Fibroblast of villous mesenchyme (primary cell): ENCODE data around the gene FXYD3. TPM values are rescaled to one million over a fixed set of nuclear protein-coding genes. Genes with fewer than 3 reads are reported as not detected.
"Not testable (repeated sequence)": the region's sequence is repeated elsewhere in the genome, so short reads cannot be mapped to it uniquely, and the experiment has no call there.

ENCODE experiments used
- DNase-seq: peaks from one replicate; pipeline ENCODE4 v3.0.0-alpha.2; 2010; ENCODE audit warnings: low read depth
- H3K4me3 ChIP-seq: 2 replicates; pipeline ENCODE4 v1.5.1; 2011; ENCODE audit warnings: low read depth, mild to moderate bottlenecking, low read length
- total RNA-seq: library from RNA; depleted of rRNA; stranded (reverse); fragments of >200 nt; gene quantifications from 2 replicates; pipeline ENCODE4 v1.2.3, GENCODE V29; 2012
- TF ChIP-seq, protein P1 (sequence below): IDR thresholded peaks from 2 replicates; pipeline ENCODE4 v1.5.1; 2012; ENCODE audit warnings: low read depth, mild to moderate bottlenecking, low read length; ENCODE audit not compliant: insufficient read depth

The FXYD3 gene
- total RNA-seq, 1 donor: not detected

DNA sequence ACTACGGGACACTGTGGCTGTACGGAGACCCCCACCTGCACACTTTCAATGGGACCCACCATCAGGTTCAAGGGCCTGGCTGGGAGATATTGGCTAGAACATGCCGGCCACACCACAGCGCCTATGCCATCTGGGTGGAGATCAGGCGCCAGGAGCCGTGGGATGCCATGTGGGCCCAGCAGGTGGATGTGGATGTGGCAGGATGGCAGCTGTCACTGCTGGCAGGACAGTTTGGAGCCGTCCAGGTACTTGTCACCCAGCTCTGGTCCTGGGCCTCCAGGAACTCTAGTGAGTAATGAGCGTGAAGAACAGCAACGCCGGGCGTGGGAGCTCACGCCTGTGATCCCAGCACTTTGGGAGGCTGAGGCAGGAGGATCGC, 15.7 kb upstream of the FXYD3 start:
- H3K4me3 ChIP-seq: no peak overlapping the region
- TF ChIP-seq, protein P1, sequence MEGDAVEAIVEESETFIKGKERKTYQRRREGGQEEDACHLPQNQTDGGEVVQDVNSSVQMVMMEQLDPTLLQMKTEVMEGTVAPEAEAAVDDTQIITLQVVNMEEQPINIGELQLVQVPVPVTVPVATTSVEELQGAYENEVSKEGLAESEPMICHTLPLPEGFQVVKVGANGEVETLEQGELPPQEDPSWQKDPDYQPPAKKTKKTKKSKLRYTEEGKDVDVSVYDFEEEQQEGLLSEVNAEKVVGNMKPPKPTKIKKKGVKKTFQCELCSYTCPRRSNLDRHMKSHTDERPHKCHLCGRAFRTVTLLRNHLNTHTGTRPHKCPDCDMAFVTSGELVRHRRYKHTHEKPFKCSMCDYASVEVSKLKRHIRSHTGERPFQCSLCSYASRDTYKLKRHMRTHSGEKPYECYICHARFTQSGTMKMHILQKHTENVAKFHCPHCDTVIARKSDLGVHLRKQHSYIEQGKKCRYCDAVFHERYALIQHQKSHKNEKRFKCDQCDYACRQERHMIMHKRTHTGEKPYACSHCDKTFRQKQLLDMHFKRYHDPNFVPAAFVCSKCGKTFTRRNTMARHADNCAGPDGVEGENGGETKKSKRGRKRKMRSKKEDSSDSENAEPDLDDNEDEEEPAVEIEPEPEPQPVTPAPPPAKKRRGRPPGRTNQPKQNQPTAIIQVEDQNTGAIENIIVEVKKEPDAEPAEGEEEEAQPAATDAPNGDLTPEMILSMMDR: no peak
- no peak for DNase-seq

DNA sequence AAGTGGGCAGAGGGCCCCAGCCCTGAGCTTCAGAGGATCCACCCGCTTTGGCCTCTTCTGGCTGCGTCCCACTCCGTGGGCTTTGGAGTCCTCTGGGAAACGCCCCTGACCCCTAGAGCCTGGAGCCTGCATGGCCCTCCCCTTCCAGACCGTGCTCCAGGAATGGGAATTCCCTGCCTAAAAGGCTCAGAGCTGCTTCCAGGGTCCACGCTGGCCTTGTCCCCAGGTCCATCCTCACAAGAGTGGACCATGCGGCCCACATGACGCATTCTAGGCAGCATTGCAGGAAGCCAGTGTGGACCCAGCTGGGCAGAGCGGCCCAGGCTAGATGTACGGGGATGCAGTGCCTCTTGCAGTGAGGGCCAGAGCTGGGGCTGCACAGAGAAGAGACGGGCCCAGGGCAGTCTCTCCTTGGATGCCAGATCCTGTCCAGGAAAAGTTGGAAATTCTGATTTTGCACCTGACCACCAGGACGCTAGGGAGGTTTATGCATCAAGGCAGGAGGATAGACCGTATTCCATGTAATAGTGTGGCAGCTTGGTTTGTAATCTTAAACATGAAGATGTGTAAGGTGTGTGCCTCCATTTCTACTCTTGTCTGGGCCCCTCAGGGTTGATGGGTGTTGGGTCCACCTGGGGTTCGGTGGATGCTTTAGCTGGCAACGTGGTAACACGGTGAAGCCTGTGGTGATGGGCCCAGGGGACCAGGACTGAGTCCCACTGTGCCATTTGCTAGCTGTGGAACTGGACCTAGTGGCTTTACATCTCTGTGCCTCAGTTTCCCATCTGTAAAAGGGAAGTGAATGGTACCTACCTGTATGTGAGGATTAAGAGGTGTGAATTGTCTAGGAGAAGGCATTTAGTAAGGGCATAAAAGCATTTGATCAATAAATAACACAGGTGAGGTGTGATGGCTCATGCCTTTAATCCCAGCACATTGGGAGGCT, 14.8 kb upstream of the FXYD3 start:
- TF ChIP-seq, protein P1: no peak
- H3K4me3 ChIP-seq: no peak overlapping the region
- no peak for DNase-seq

DNA sequence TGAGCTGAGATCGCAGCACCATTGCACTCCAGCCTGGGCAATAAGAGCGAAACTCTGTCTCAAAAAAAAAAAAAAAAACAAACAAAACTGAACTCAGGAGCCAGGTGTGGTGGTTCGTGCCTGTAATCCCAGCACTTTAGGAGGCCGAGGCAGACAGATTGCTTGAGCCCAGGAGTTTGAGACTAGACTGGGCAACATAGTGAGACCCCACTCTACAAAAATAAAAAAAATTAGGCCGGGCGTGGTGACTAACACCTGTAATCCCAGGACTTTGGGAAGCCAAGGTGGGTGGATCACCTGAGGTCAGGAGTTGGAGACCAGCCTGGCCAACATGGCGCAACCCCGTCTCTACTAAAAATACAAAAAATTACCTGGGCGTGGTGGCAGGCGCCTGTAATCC, 13.7 kb upstream of the FXYD3 start:
- DNase-seq: not testable (repeated sequence)

DNA sequence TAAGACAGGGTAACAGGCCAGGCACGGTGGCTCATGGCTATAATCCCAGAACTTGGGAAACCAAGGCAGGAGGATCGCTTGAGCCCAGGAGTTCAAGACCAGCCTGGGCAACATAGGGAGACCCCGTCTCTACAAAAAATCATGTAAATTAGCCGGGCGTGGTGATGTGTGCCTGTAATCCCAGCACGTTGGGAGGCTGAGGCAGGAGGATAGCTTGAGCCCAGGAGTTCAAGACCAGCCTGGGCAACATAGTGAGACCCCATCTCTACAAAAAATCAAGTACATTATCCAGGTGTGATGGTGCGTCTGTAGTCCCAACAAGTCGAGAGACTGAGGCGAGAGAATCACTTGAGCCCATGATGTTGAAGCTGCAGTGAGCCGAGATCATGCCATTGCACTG, 12.0 kb upstream of the FXYD3 start:
- DNase-seq, H3K4me3 ChIP-seq: not testable (repeated sequence)

More for the DNA sequence above, 13.7 kb upstream of the FXYD3 start:
- H3K4me3 ChIP-seq: not testable (repeated sequence)

DNA sequence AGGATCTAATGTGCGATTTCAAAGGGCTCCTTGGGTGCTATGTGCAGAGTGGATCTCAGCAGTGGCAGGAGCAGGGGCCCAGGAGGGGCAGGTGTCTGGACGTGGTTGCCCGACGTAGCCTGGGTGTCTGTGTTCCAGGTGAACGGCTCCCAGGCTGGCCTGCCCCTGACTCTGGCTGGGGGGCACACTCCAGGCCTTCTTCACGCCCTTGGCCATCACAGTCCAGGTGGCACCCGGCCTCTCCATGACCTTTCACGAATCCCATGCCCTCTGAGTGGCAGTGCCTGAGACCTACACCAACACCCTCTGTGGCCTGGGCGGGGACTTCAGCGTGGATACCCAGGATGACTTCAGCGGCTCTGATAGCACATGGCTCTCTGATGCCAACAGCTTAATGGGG, 11.3 kb upstream of the FXYD3 start:
- no peak for DNase-seq
- H3K4me3 ChIP-seq: no peak overlapping the region
- TF ChIP-seq, protein P1: no peak

DNA sequence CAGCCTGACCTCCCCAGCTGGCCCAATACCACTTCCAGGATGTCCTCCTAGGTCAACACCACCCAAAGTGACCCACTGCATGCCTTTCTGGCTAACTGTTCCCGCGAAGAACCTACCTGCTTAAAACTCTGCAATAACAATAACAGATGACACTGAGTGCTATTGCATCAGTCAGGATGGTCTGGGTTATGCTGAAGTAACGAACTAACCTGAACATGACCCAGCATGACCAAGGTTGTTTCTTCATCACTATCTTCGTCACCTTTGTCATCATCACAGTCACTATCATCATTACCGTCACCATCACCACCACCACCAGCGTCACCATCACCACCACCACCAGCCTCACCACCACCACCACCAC, 10.6 kb upstream of the FXYD3 start:
- DNase-seq: no peak
- TF ChIP-seq, protein P1: no peak
- H3K4me3 ChIP-seq: no peak overlapping the region

DNA sequence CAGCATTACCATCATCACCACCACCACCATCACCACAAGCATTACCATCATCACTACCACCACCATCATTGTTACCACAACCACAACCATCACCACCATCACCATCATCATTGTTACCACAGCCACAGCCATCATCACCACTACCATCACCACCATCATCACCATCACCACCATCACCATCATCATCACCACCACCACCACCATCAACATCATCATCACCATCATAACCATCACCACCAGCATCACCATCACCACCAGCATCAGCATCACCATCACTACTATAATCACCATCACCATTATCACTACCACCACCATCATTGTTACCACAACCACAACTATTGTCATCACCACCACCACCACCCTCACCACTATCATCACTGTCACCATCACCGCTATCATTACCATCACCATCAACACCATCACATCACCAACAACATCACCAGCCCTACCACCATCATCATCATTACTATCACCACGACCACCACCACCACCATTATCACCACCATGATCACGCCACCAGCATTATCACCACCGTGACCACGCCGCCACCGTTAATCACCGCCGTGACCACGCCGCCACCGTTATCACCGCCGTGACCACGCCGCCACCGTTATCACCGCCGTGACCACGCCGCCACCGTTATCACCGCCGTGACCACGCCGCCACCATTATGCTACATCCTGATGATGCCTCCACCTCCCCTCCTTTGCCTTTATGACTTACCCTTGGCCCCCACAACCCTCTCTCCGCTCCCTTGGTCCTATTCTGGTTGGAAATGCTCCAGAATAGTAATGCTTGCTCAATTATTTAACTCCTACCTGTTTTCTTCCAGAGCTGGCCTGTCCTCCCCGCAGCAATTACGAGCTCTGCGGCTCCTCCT, 10.0 kb upstream of the FXYD3 start:
- DNase-seq: no peak
- TF ChIP-seq, protein P1: no peak
- no peak overlapping the region for H3K4me3 ChIP-seq
